Putamen (tissue), 1 donor: ENCODE measurements around the gene UBE2QL1.

ENCODE experiments used
- DNase-seq: peaks from one replicate; pipeline ENCODE4 v3.0.0-alpha.2; 2016; ENCODE audit warnings: low spot score

UBE2QL1 gene

GRCh38 chr5:6430418-6431028 lies 18.1 kb upstream of the UBE2QL1 start:
- no peak for DNase-seq

GRCh38 chr5:6431214-6432195 lies 17.2 kb upstream of the UBE2QL1 start:
- DNase-seq: no peak

GRCh38 chr5:6432206-6432605 lies 16.5 kb upstream of the UBE2QL1 start:
- DNase-seq: no peak

GRCh38 chr5:6434731-6435130 lies 13.9 kb upstream of the UBE2QL1 start:
- peak; percentile 8 for DNase-seq

GRCh38 chr5:6435356-6435755 lies 13.3 kb upstream of the UBE2QL1 start:
- DNase-seq: no peak

- DNase-seq: peak; percentile 33
These were observed 11.8 kb upstream of the UBE2QL1 start for GRCh38 chr5:6436715-6437331.

- no peak for DNase-seq
These were observed 8.8 kb upstream of the UBE2QL1 start for GRCh38 chr5:6439588-6440550.

- no peak for DNase-seq
These were observed 6.3 kb upstream of the UBE2QL1 start for GRCh38 chr5:6442333-6442732.

- no peak for DNase-seq
These were observed 5.3 kb upstream of the UBE2QL1 start for GRCh38 chr5:6443326-6443725.

- no peak for DNase-seq
These were observed 2.6 kb upstream of the UBE2QL1 start for GRCh38 chr5:6446042-6446441.

- no peak for DNase-seq
These were observed 1.9 kb upstream of the UBE2QL1 start for GRCh38 chr5:6446626-6447309.

GRCh38 chr5:6447384-6448140 lies 1.1 kb upstream of the UBE2QL1 start:
- no peak for DNase-seq

GRCh38 chr5:6448141-6448491 lies 543 bp upstream of the UBE2QL1 start:
- no peak for DNase-seq

GRCh38 chr5:6449465-6450158 lies 953 bp downstream of the UBE2QL1 start:
- no peak for DNase-seq

GRCh38 chr5:6450319-6450833 lies 1.7 kb downstream of the UBE2QL1 start:
- DNase-seq: no peak

GRCh38 chr5:6452622-6453504 lies 4.2 kb downstream of the UBE2QL1 start:
- DNase-seq: no peak

GRCh38 chr5:6453937-6454560 lies 5.4 kb downstream of the UBE2QL1 start:
- no peak for DNase-seq

GRCh38 chr5:6454628-6455053 lies 6.0 kb downstream of the UBE2QL1 start:
- DNase-seq: no peak
